GM12873 (cell line): ENCODE results near the gene ZNF527.

ENCODE experiments used
- TF ChIP-seq, protein P1 (sequence below): IDR thresholded peaks from 2 replicates; pipeline ENCODE4 v1.5.1; 2012; ENCODE audit warnings: low read depth, mild to moderate bottlenecking, moderate library complexity, low read length, control low read depth; ENCODE audit not compliant: insufficient read depth; ENCODE audit errors: missing control alignments

ZNF527 gene

DNA sequence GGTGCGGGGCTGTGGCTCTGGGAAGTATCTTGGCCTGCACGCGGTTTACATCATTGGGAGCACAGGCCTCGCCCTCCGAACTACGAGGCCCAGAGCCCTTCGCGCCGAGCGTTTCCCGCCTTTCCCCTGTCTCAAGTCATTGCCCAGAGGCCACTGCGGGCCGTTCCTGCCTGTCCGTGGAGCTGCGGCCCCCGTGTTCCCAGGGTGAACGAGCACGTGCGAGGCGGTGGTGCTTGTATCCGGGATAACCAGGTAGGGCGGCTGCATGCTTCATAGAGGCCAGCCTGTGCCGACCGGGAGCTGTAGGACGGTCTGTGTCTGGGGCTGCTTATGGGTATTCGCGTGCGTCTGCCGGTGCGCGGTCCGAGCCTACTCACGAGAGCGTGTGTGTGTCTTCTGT is 32.5 kb downstream of the ZNF527 start:
- TF ChIP-seq, protein P1, sequence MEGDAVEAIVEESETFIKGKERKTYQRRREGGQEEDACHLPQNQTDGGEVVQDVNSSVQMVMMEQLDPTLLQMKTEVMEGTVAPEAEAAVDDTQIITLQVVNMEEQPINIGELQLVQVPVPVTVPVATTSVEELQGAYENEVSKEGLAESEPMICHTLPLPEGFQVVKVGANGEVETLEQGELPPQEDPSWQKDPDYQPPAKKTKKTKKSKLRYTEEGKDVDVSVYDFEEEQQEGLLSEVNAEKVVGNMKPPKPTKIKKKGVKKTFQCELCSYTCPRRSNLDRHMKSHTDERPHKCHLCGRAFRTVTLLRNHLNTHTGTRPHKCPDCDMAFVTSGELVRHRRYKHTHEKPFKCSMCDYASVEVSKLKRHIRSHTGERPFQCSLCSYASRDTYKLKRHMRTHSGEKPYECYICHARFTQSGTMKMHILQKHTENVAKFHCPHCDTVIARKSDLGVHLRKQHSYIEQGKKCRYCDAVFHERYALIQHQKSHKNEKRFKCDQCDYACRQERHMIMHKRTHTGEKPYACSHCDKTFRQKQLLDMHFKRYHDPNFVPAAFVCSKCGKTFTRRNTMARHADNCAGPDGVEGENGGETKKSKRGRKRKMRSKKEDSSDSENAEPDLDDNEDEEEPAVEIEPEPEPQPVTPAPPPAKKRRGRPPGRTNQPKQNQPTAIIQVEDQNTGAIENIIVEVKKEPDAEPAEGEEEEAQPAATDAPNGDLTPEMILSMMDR, result no peak

DNA sequence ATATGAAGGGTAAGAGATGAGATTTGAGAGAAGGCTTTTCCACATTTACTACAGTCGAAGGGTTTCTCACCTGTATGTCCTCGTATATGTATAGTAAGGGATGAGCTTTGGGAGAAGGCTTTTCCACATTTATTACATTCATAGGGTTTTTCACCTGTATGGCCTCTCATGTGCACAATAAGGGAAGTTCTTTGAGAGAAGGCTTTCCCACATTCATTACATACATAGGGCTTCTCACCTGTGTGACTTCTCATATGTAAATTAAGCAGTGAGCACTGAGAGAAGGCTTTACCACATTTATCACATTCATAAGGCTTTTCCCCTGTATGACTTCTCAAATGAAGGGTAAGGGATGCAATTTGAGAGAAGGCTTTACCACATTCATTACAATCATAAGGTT is 41.8 kb downstream of the ZNF527 start:
- TF ChIP-seq, protein P1, result no peak

- TF ChIP-seq, protein P1, result no peak
Observed at GRCh38 chr19:37413313-37414084, 42.6 kb downstream of the ZNF527 start.
